ENCODE results near the gene LENG1.

Gene LENG1

GRCh38 chr19:54106716-54107115 lies 52.8 kb downstream of the LENG1 start:
- DNase-seq, result no peak

DNA sequence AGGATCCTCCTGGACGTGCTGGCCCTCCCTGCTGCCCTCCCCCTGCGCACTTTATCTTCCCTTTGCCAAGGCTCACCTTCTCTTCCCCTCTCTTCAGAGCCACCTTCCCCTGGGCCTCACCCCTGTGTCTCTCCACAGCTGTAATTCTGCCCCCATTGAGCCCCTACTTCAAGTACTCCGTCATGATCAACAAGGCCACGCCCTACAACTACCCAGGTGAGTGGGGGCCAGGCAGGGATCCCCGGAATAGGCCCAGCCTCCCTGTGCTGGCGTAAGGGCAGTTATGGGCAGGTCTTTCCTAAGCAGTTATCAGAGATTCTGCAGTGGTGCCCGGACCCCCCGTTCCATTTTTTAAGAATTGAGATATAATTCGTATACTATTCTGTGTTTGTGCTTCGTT lies 53.7 kb downstream of the LENG1 start:
- DNase-seq, result no peak
